ENCODE results near the gene STAB1. TPM values are rescaled to one million over a fixed set of nuclear protein-coding genes. Genes with fewer than 3 reads are reported as not detected.

Gene STAB1
- total RNA-seq, 1 donor from 2014 or later, result 152 TPM

GRCh38 chr3:52522651-52523251 is 27.6 kb downstream of the STAB1 start:
- no peak for TF ChIP-seq CTCF (IDR thresholded peaks at IDR 0.05)
- Histone ChIP-seq H3K9me3 (no peaks in the 10 kb centered on the region), H3K27me3 (no peaks in the 10 kb centered on the region), H3K4me3 (no peak overlapping the region), H3K36me3 (peaks cover 24% of the 10 kb centered on the region), H3K27ac (no peak overlapping the region), H3K4me1 (peaks cover 34% of the 10 kb centered on the region)
- DNase-seq (peak; percentile 52), ATAC-seq (no peak)
- intact Hi-C loops (cut with DNase I), result loop anchor here (10.0 kb wide), 1 partner anchor 48 kb away; no protein-coding TSS in a partner anchor

DNA sequence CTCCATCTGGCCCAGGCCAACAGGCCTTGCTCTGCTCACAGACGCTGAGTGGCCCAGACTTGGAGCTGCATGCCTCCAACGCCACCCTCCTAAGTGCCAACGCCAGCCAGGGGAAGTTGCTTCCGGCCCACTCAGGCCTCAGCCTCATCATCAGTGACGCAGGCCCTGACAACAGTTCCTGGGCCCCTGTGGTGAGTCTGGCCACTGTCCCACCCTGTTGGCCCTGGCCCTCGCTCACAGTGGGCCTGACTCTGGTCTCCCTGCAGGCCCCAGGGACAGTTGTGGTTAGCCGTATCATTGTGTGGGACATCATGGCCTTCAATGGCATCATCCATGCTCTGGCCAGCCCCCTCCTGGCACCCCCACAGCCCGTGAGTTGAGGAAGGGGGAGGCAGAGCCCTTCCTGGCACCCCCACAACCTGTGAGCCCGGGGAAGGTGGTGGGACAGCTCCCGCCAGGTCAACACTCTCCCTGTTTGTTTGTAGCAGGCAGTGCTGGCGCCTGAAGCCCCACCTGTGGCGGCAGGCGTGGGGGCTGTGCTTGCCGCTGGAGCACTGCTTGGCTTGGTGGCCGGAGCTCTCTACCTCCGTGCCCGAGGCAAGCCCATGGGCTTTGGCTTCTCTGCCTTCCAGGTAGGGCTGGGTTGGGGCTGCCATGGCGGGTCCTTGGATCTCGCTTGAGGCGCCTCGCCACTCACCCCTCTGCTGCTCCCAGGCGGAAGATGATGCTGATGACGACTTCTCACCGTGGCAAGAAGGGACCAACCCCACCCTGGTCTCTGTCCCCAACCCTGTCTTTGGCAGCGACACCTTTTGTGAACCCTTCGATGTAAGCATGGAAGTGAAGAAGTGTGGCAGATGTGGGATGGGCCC is 28.5 kb downstream of the STAB1 start:
- DNase-seq, result peak; percentile 61
- no peaks in the 10 kb centered on the region for H3K9me3 ChIP-seq
- TF ChIP-seq CTCF (IDR thresholded peaks at IDR 0.05), result no peak
- no peak overlapping the region for H3K4me3 ChIP-seq
- H3K27ac ChIP-seq, result no peak overlapping the region
- H3K4me1 ChIP-seq, result peaks cover 36% of the 10 kb centered on the region
- H3K27me3 ChIP-seq, result no peaks in the 10 kb centered on the region
- H3K36me3 ChIP-seq, result peaks cover 28% of the 10 kb centered on the region
- ATAC-seq, result no peak
- intact Hi-C loops (cut with DNase I), result loop anchor here (10.0 kb wide), 1 partner anchor 49 kb away; no protein-coding TSS in a partner anchor

GRCh38 chr3:52524258-52524751 is 29.2 kb downstream of the STAB1 start:
- no peak for ATAC-seq
- Histone ChIP-seq H3K27ac (peak overlapping the region; percentile 81), H3K4me3 (no peak overlapping the region), H3K36me3 (peaks cover 26% of the 10 kb centered on the region), H3K9me3 (no peaks in the 10 kb centered on the region), H3K4me1 (peaks cover 36% of the 10 kb centered on the region), H3K27me3 (no peaks in the 10 kb centered on the region)
- intact Hi-C loops (cut with DNase I), result loop anchor here (10.0 kb wide), 1 partner anchor 50 kb away; no protein-coding TSS in a partner anchor
- no peak for TF ChIP-seq CTCF (IDR thresholded peaks at IDR 0.05)
- DNase-seq, result no peak

DNA sequence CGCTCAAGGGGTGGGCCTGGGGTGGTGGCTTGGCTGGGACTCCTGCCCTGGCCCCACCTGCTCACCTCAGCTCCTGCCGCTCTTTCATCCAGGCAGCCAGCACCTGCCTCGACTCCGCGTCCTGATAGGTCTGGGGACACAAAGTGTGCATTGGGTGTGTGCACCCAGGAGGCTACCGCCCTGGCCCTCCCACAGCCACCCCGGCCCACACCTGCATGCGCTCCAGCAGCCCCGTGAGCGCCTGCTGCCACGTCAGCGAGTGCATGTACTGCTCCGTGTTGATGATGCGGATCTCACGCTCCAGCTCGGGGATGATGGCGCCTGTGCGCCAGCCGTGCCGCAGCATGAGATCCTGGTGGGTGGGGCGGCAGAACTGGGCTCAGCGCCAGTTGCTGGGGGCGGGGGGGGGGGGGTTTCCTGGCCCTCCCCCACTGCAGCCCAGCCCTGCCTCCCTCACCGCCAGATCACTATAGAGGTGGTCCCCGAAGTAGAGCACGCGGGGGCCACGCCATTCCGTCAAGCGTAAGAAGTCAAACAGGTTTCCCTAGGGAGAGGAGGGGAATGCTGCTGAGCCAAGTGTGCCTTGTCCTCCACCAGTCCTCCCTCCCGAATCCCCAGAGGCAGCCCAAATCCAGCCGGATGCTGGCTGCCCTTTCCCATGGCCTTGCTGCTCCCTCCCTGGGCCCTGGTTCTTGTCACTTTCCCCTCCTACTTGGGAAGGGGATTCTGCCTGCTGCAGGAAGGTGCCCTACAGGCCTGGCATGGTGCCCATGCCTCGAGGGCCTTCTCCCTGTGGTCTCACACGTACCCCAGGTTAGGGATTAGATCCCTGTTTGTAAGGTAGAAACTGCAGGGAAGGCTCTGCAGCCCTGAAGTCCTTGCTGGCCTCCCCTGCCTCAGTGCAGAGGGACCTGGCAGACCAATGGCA is 29.9 kb downstream of the STAB1 start:
- DNase-seq, result peak; percentile 75
- intact Hi-C loops (cut with DNase I), result loop anchor here (10.0 kb wide), 1 partner anchor 50 kb away; no protein-coding TSS in a partner anchor
- H3K36me3 ChIP-seq, result peaks cover 19% of the 10 kb centered on the region
- peak overlapping the region; percentile 81 for H3K27ac ChIP-seq
- peak; percentile 38 for ATAC-seq
- no peaks in the 10 kb centered on the region for H3K27me3 ChIP-seq
- no peaks in the 10 kb centered on the region for H3K9me3 ChIP-seq
- H3K4me3 ChIP-seq, result no peak overlapping the region
- TF ChIP-seq CTCF (IDR thresholded peaks at IDR 0.05), result no peak
- H3K4me1 ChIP-seq, result peaks cover 43% of the 10 kb centered on the region
